HFF-Myc (cell line): Measurements from ENCODE around the gene TRIM32.

Source experiments
- DNase-seq: peaks from one replicate; pipeline ENCODE4 v3.0.0-alpha.2; 2011; ENCODE audit warnings: low read depth; ENCODE audit errors: extremely low read depth
- H3K4me3 ChIP-seq: replicated peaks from 2 replicates; pipeline ENCODE4 v1.5.1; 2011; ENCODE audit warnings: low read depth, mild to moderate bottlenecking, control low read depth, low read length
- TF ChIP-seq, protein P1 (sequence below): IDR thresholded peaks from 2 replicates; pipeline ENCODE4 v1.5.1; 2012; ENCODE audit warnings: mild to moderate bottlenecking, low read depth, low read length, control low read depth; ENCODE audit errors: missing control alignments

Gene TRIM32

DNA sequence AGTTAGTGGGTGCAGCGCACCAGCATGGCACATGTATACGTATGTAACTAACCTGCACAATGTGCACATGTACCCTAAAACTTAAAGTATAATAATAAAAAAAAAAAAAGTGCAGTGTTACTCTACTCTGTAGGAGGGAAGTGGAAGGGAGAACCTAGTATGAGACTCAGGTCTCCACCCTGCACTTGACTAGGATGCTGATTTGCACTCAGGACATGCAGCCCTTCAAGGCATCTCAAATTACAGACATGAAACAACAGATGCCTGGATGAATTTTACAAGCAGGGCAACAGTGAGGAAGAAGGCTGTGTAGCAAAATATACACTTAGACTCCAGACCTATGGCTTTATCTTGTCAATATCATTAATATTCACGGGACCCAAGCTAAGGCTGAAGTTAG, 16.5 kb downstream of the TRIM32 start:
- TF ChIP-seq, protein P1, sequence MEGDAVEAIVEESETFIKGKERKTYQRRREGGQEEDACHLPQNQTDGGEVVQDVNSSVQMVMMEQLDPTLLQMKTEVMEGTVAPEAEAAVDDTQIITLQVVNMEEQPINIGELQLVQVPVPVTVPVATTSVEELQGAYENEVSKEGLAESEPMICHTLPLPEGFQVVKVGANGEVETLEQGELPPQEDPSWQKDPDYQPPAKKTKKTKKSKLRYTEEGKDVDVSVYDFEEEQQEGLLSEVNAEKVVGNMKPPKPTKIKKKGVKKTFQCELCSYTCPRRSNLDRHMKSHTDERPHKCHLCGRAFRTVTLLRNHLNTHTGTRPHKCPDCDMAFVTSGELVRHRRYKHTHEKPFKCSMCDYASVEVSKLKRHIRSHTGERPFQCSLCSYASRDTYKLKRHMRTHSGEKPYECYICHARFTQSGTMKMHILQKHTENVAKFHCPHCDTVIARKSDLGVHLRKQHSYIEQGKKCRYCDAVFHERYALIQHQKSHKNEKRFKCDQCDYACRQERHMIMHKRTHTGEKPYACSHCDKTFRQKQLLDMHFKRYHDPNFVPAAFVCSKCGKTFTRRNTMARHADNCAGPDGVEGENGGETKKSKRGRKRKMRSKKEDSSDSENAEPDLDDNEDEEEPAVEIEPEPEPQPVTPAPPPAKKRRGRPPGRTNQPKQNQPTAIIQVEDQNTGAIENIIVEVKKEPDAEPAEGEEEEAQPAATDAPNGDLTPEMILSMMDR = no peak
- no peak for DNase-seq
- no peak overlapping the region for H3K4me3 ChIP-seq

DNA sequence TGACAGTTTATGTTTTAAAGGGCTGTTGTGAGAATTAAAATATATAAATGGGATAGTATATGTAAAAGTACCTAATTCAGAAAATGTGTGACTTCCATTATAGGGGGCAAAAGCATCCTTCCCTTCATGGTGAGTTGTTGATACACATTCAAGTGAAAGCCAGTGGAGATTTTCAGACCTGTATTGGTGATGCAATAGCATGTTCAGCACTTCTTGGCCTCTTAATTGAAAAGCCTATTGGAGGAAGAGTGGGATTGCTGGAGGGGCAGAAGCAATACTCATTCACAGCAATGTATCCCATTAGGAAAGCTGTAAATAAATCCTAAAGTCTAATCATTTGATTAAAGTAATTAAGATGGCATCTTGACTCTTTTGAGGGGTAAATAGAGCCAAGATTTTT, 17.4 kb downstream of the TRIM32 start:
- DNase-seq = no peak
- no peak overlapping the region for H3K4me3 ChIP-seq
- TF ChIP-seq, protein P1 = no peak

DNA sequence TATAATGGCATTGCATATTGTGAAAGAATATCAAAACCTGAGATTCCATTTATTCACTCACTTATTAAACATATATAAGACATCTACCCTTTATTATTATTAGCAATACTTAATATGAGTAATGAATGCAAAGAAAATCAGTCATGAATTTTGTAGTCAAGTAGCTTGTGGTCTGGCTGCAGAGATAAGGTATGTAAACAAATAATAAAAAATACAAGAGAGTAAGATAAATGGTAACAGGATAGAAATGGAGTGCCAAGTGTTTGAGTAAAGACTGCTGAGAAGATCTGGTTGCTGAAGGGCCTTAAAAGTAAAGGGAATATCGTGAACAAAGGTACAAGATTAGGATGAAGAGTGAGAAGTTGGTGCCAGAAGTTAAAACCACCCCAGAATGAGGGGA, 18.4 kb downstream of the TRIM32 start:
- H3K4me3 ChIP-seq = no peak overlapping the region
- no peak for DNase-seq
- TF ChIP-seq, protein P1 = no peak

DNA sequence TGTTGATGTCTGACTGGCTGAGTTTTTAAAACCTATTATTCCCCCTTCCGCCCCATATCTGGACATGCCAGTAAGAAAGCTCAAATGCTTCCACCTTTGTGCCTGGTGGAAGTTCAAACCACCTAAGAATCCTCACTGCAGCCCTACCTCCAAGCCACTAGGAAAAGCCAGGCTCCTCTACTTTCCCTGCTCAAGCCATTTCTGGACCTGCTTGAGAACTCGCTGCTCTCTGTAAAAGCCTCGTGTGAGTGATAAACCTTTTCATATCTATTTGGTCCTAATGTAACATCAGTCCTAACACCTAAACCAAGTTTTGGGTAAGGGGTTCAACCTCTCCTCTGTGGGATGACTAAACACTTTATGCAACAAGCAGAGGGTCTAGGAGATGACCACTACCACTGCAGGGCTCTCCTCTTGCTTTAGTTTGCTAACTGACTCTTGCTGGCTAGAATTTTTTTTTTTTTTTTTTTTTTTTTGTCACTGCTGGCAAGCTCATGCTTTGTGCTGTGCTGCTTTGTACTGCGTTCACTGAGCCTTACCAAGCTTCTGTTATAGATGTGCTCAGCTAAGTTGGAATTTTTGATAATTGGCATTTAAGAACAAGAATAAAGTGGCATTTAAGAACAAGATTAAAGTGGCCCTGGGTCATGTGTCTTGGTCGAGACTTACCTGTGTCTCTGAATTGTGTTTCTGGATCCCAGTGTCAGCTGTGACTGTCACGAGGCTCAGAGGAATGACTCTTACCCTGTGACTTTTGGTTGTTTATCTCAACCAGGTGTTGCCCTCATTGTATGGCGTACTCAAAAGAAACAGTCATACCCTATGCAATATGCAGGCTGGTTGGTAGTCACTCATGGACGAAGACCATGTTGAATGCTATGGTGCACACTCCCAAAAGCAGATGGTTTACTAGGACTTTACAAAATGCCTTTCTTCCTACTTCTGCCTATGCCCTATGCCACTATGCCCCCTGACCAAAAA, 19.5 kb downstream of the TRIM32 start:
- TF ChIP-seq, protein P1 = no peak
- no peak for DNase-seq

DNA sequence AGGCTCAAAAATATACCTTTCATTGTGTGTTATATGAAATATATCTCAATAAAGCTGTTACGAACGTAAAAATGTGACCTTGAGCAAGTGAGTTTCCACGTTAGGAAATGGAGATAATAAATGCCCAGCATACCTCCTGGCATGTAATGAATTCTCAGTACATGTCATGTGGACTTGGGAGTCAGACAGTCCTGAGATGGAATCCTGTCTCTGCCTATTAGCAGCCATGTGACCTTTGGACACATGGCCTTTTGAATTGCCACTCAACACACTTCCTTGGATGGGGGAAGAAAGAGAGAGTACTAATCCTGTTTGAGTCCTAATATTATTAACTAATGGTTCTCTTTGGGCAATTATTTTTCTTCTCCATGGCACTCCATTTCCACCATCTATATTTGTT, 25.7 kb downstream of the TRIM32 start:
- TF ChIP-seq, protein P1 = no peak
- DNase-seq = no peak
- H3K4me3 ChIP-seq = no peak overlapping the region

More for the DNA sequence above, 19.5 kb downstream of the TRIM32 start:
- H3K4me3 ChIP-seq = no peak overlapping the region

DNA sequence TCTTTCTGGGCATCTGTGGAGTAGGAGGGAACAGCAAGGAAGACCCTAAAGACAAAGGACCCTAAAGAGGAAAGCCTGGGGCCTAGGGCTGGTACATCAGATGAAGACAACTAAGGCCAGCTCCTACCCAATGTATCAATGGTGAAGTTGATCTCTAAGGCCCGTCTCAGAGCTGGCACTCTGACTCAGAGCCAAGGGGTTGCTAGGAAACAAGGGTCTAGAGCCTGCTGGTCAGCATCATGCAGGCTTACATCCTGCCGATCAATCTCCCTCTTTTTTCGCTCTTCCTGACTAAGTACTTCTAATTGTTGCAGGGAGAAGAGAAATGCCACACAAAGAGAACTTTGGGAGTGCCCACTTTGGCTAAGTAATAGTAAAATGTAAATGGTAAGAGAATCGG, 26.2 kb downstream of the TRIM32 start:
- no peak overlapping the region for H3K4me3 ChIP-seq
- no peak for DNase-seq
- TF ChIP-seq, protein P1 = no peak
